ENCODE results near the gene PDGFD. TPM values are rescaled to one million over a fixed set of nuclear protein-coding genes. Genes with fewer than 3 reads are reported as not detected.

PDGFD gene
- total and polyA plus RNA-seq, 9 donors: 42.8 to 134 (median 77.9) TPM

DNA sequence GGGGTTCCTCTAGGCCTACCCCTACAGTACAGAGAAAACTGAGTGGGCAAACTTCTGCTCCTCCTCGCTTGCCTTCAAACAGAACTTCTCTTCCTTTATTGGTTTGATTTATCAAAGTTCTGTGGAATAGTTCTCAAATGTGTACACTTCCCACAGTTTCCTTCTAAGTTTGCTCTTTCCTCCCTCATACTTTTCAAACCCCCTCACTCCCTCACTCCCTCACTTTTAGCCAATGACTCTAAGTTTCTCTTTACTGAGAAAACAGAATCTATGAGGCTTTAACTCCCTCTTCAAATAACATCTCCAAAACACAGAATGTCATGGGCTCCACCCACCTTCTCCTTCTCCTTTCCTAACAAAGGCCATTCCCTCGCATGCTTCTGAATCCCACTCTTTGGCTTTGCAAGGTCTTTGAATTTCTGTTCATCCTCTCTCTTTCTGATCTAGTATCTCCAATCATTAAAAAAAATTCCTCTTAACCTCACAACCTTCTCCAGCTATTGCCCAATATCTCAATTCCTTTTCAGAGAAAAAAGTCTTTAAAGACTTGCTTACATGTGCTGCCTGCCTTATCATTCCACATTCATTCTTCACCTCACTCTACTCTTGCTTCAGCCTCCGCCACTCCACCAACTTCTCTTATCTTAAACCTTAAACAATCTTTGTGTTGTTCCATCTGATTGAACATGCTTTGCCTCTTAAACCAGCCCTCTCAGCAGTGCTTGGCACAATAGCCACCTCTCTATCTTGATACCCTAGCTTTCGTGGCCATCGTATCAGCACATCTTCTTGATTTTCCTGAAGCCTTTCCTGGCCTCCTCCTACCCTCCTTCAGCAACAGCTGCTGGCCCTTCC is 70.3 kb downstream of the PDGFD start:
- TF ChIP-seq POLR2A (IDR thresholded peaks at IDR 0.05) (no peak), CTCF (IDR thresholded peaks at IDR 0.05) (no peak), EP300 (IDR thresholded peaks at IDR 0.05) (no peak)
- DNase-seq: no peak
- Histone ChIP-seq H3K27ac (no peak overlapping the region), H3K36me3 (no peaks in the 10 kb centered on the region), H3K27me3 (no peaks in the 10 kb centered on the region), H3K9me3 (no peaks in the 10 kb centered on the region), H3K4me1 (ENCODE audit: insufficient read depth) (no peaks in the 10 kb centered on the region), H3K4me3 (no peak overlapping the region)
- WGBS, 3 donors: 92 to 96% (median 96%) methylated on average over 5 of the region's 5 CpGs
- intact Hi-C loops (cut with DNase I): no loop called here

DNA sequence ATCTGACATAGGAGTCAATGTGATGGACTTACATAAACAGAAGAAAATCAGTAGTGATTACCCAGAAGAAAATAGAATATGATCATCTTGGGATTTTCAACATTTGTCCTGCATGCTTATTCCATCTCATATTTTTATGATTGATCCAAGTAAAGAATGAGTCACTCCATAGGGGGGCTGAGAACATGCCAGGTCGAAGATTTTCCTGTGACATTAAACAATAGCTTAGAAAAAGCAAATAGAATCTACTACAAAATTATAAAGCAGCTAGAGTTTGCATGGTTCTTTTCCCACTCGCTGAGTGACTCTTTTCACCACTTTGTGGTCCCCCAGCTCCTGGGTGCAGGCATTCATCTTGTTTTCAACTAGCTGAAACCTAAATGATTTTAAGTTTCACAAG is 71.2 kb downstream of the PDGFD start:
- no peak for TF ChIP-seq CTCF (IDR thresholded peaks at IDR 0.05)
- no peak for TF ChIP-seq EP300 (IDR thresholded peaks at IDR 0.05)
- no peak for TF ChIP-seq POLR2A (IDR thresholded peaks at IDR 0.05)
- Histone ChIP-seq H3K4me1 (ENCODE audit: insufficient read depth) (no peaks in the 10 kb centered on the region), H3K36me3 (no peaks in the 10 kb centered on the region), H3K27me3 (no peaks in the 10 kb centered on the region), H3K9me3 (no peaks in the 10 kb centered on the region), H3K27ac (no peak overlapping the region), H3K4me3 (no peak overlapping the region)
- WGBS, 3 donors: 88 to 94% (median 93%) methylated on average over 2 of the region's 2 CpGs
- DNase-seq: no peak
- intact Hi-C loops (cut with DNase I): no loop called here

DNA sequence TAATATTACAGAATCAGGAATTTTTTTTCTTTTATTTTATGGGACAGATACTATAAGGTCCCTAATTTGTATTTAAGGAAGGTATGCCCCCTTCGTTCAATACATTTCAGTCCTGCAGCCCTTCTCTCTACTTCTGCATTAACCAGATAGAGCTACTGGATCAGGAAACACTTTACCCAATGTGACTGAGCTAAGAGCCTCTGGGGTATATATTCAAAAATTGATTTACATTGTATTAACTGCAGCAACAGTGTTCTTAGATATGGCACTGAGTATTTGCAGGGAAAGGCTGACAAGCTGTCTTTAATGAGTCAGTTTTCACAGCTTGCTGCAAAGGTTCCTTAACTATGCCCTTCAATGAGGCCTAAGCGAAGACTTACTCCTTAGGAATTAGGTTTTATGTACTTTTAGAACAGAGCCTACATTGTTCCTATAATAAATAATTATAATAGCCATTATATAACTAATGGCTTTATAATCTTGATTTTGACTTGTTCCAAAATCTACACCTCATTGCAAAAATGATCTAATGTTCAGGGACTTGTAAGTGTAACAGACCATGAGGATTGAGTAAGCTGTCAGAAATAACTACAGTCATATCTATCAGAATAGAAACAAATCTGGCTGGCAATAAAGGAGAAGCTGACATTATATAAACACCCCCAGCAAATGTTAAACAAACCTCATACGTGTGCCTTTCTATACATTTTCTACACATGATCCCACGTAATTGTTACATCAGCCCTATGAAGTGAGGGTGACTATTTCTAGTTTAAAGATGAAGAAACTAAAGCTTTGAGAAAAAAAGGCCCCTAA is 72.5 kb downstream of the PDGFD start:
- DNase-seq: no peak
- Histone ChIP-seq H3K4me3 (no peak overlapping the region), H3K4me1 (ENCODE audit: insufficient read depth) (no peaks in the 10 kb centered on the region), H3K27ac (no peak overlapping the region), H3K36me3 (no peaks in the 10 kb centered on the region), H3K27me3 (no peaks in the 10 kb centered on the region), H3K9me3 (no peaks in the 10 kb centered on the region)
- no peak for TF ChIP-seq EP300 (IDR thresholded peaks at IDR 0.05)
- TF ChIP-seq POLR2A (IDR thresholded peaks at IDR 0.05): no peak
- no peak for TF ChIP-seq CTCF (IDR thresholded peaks at IDR 0.05)
- intact Hi-C loops (cut with DNase I): no loop called here
- WGBS, 3 donors: 87 to 94% (median 90%) methylated on average over 4 of the region's 4 CpGs

GRCh38 chr11:104090767-104091166 is 73.2 kb downstream of the PDGFD start:
- Histone ChIP-seq H3K9me3 (no peaks in the 10 kb centered on the region), H3K27ac (no peak overlapping the region), H3K36me3 (no peaks in the 10 kb centered on the region), H3K27me3 (no peaks in the 10 kb centered on the region), H3K4me1 (ENCODE audit: insufficient read depth) (no peaks in the 10 kb centered on the region), H3K4me3 (no peak overlapping the region)
- WGBS, 3 donors: 44 to 55% (median 48%) methylated on average over 3 of the region's 3 CpGs
- DNase-seq: no peak
- intact Hi-C loops (cut with DNase I): no loop called here
- TF ChIP-seq EP300 (IDR thresholded peaks at IDR 0.05) (no peak), CTCF (IDR thresholded peaks at IDR 0.05) (no peak), POLR2A (IDR thresholded peaks at IDR 0.05) (no peak)

All from ovary (tissue), 9 donors.